PC-9 (cell line): ENCODE results near the gene CSNK1E.

Experiments
- EZH2 ChIP-seq: fragments of 200-600 bp; sonication (generic); IDR thresholded peaks from 2 replicates; pipeline ENCODE4 v1.8.0; 2017; ENCODE audit warnings: antibody characterized with exemption, low read depth
- TF ChIP-seq, protein P1 (sequence below): fragments of 200-600 bp; sonication (generic); conservative IDR thresholded peaks from 2 replicates; pipeline ENCODE4 v1.6.1; 2017; ENCODE audit warnings: mixed run types, antibody characterized with exemption, mild to moderate bottlenecking, moderate library complexity

GRCh38 chr22:38350444-38351359 is 33.5 kb upstream of the CSNK1E start:
- TF ChIP-seq, protein P1, sequence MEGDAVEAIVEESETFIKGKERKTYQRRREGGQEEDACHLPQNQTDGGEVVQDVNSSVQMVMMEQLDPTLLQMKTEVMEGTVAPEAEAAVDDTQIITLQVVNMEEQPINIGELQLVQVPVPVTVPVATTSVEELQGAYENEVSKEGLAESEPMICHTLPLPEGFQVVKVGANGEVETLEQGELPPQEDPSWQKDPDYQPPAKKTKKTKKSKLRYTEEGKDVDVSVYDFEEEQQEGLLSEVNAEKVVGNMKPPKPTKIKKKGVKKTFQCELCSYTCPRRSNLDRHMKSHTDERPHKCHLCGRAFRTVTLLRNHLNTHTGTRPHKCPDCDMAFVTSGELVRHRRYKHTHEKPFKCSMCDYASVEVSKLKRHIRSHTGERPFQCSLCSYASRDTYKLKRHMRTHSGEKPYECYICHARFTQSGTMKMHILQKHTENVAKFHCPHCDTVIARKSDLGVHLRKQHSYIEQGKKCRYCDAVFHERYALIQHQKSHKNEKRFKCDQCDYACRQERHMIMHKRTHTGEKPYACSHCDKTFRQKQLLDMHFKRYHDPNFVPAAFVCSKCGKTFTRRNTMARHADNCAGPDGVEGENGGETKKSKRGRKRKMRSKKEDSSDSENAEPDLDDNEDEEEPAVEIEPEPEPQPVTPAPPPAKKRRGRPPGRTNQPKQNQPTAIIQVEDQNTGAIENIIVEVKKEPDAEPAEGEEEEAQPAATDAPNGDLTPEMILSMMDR = no peak
- TF ChIP-seq EZH2 = no peak
